ENCODE data around the gene SAP130. TPM values are rescaled to one million over a fixed set of nuclear protein-coding genes. Genes with fewer than 3 reads are reported as not detected.

SAP130 gene
- polyA plus RNA-seq, 1 of the 3 experiments (the other 2 are of a cell fraction) = 19.0 TPM

- Histone ChIP-seq H4K20me1 (ENCODE audit: insufficient read depth) (no peaks in the 10 kb centered on the region), H3K79me2 (ENCODE audit: insufficient read depth) (no peaks in the 10 kb centered on the region), H3F3A (replicated peaks; ENCODE audit: insufficient read depth) (peaks cover 6% of the 10 kb centered on the region), H3K4me3 (ENCODE audit: low read depth in 2 of 2, low read length in 1 of 2) (no peak overlapping the region), H3K9me3 (no peaks in the 10 kb centered on the region), H2AFZ (ENCODE audit: low read depth) (no peak overlapping the region), H3K36me3 (replicated peaks in 1 of 2; ENCODE audit: control insufficient read depth in 1 of 2, insufficient read depth in 2 of 2, low read length in 1 of 2) (peaks cover 58% of the 10 kb centered on the region in 2 experiments), H3K4me2 (no peak overlapping the region), H3K4me1 (ENCODE audit: control insufficient read depth in 1 of 2, insufficient read depth in 2 of 2, low read depth in 1 of 2, low read length in 1 of 2) (peaks cover 0 to 3% of the 10 kb centered on the region in 2 experiments; a peak in 1 of 4 replicates), H3K27me3 (ENCODE audit: insufficient read depth) (no peaks in the 10 kb centered on the region), H3K9me2 (no peaks in the 10 kb centered on the region), H3K27ac (ENCODE audit: low read depth in 2 of 2, low read length in 1 of 2) (no peak overlapping the region), H3K9ac (no peak overlapping the region)
- ChIA-PET POLR2A (no interaction called here), CTCF (interaction anchor here (1.5 kb wide), 1 partner anchor 23 kb away, joined by 4 read pairs; no protein-coding TSS in a partner anchor)
- no peak for DNase-seq
- 100% methylated on average over 2 of the region's 2 CpGs for WGBS (ENCODE audit: low lambda C conversion rate)
- TF ChIP-seq PBX3 (IDR thresholded peaks at IDR 0.05) (no peak), RAD21 (IDR thresholded peaks at IDR 0.05; ENCODE audit: low read length) (no peak), JUND (IDR thresholded peaks at IDR 0.05) (no peak), GABPA (IDR thresholded peaks at IDR 0.05; ENCODE audit: low read depth) (no peak), MEF2A (IDR thresholded peaks at IDR 0.05; ENCODE audit: borderline replicate concordance, low read depth) (no peak), ZBTB33 (IDR thresholded peaks at IDR 0.05; ENCODE audit: borderline replicate concordance, low read depth) (no peak), CTCF (IDR thresholded peaks at IDR 0.05) (no peak), EZH2phosphoT487 (IDR thresholded peaks at IDR 0.05; ENCODE audit: borderline replicate concordance, low read depth) (no peak), TEAD4 (IDR thresholded peaks at IDR 0.05; ENCODE audit: borderline replicate concordance, insufficient read depth) (no peak), RXRA (IDR thresholded peaks at IDR 0.05; ENCODE audit: borderline replicate concordance, low read depth) (no peak), RCOR1 (IDR thresholded peaks at IDR 0.05; ENCODE audit: low read length) (no peak), POLR2AphosphoS5 (IDR thresholded peaks at IDR 0.05; ENCODE audit: low read depth, low read length) (no peak), FOXJ3 (CRISPR knock-in tag; IDR thresholded peaks at IDR 0.05) (no peak), USF2 (IDR thresholded peaks at IDR 0.05; ENCODE audit: borderline replicate concordance, low read depth, low read length) (no peak), REST (IDR thresholded peaks at IDR 0.05; ENCODE audit: low read depth, low read length) (no peak), SMC3 (IDR thresholded peaks at IDR 0.05; ENCODE audit: low read depth, low read length) (no peak), TCF12 (IDR thresholded peaks at IDR 0.05) (no peak), NRF1 (IDR thresholded peaks at IDR 0.05; ENCODE audit: low read depth, low read length) (no peak)
These were observed 77.6 kb downstream of the SAP130 start for GRCh38 chr2:127950264-127950663.
